Activated T-helper 2 cell treated with anti-CD3 and anti-CD28 coated beads, Interferon-gamma antibody, Interleukin-2, Interleukin-4, amounts not matched to agents 10 μg/mL and 5 μg/mL and 100 μg/mL, durations not matched to agents 14 hours and 24 hours and 36 hours (primary cell): ENCODE measurements around the gene ZSWIM5. TPM values are rescaled to one million over a fixed set of nuclear protein-coding genes. Genes with fewer than 3 reads are reported as not detected.
"Not testable (repeated sequence)": the region's sequence is repeated elsewhere in the genome, so short reads cannot be mapped to it uniquely, and the experiment has no call there.

Experiments used
- DNase-seq: peaks from one replicate; pipeline ENCODE4 v3.0.0; 2021; ENCODE audit warnings: low spot score
- H3K27ac Mint-ChIP-seq: one replicate; pipeline ENCODE4 v1.8.0; 2021; ENCODE audit warnings: mixed read lengths
- H3K27me3 Mint-ChIP-seq: one replicate; pipeline ENCODE4 v1.8.0; 2021; ENCODE audit warnings: low read depth, mixed read lengths
- H3K36me3 Mint-ChIP-seq: one replicate; pipeline ENCODE4 v1.8.0; 2021; ENCODE audit warnings: low read depth, mixed read lengths
- H3K4me1 Mint-ChIP-seq: one replicate; pipeline ENCODE4 v1.8.0; 2021; ENCODE audit warnings: low read depth, mixed read lengths
- H3K4me3 Mint-ChIP-seq: one replicate; pipeline ENCODE4 v1.8.0; 2021; ENCODE audit warnings: low read depth, mild to moderate bottlenecking, moderate library complexity, mixed read lengths
- H3K9me3 Mint-ChIP-seq: one replicate; pipeline ENCODE4 v1.8.0; 2021; ENCODE audit warnings: mixed read lengths
- intact Hi-C: fragments of 100-400 bp; cut with micrococcal nuclease; formaldehyde crosslinking; loops from one replicate; pipeline ENCODE4 v1.15.1; 2023
- total RNA-seq: library from RNA; stranded (reverse); gene quantifications from 2 replicates; pipeline ENCODE4 v1.2.3, GENCODE V29; 2022

Gene ZSWIM5
- total RNA-seq, 1 donor from 2014 or later, result 0.14 TPM

DNA sequence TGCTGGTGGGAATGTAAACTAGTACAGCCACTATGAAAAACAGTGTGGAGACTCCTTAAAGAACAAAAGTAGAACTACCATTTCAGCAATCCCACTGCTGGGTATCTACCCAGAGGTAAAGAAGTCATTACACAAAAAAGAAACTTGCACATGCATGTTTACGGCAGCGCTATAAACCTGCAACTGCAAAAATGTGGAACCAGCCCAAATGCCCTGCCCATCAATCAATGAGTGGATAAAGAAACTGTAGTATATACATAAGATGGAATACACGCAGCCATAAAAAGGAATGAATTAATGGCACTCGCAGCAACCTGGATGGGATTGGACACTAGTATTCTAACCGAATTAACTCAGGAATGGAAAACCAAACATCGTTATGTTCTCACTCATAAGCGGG, 51.0 kb downstream of the ZSWIM5 start:
- peaks cover 8% of the 10 kb centered on the region for H3K27me3 Mint-ChIP-seq
- H3K4me3 Mint-ChIP-seq, result no peak overlapping the region

DNA sequence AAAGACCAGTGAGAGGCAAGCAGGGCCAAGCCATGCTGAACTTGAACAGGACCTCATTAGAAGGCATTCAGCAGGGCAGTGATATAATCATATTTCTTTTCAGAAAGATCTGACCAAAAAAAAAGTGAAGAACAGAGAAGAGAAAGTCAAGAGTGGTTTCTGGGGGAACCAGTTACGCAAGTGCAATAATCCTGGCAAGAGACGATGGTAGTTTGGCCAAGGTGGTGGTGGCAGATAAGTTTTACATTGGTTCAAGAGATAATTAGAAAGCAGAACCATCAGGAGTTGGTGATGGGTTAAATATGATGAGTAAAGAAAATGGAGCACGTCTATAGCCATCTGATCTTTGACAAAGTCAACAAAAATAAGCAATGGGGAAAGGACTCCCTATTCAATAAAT, 54.3 kb downstream of the ZSWIM5 start:
- Mint-ChIP-seq H3K36me3 (no peaks in the 10 kb centered on the region), H3K27ac (no peak overlapping the region), H3K4me3 (no peak overlapping the region), H3K9me3 (no peaks in the 10 kb centered on the region), H3K27me3 (peaks cover 7% of the 10 kb centered on the region), H3K4me1 (no peaks in the 10 kb centered on the region)
- intact Hi-C loops, result no loop called here
- DNase-seq, result no peak

More for the DNA sequence above, 51.0 kb downstream of the ZSWIM5 start:
- Mint-ChIP-seq H3K36me3 (no peaks in the 10 kb centered on the region), H3K27ac (no peak overlapping the region), H3K4me1 (no peaks in the 10 kb centered on the region), H3K9me3 (no peaks in the 10 kb centered on the region)
- intact Hi-C loops, result no loop called here
- no peak for DNase-seq

DNA sequence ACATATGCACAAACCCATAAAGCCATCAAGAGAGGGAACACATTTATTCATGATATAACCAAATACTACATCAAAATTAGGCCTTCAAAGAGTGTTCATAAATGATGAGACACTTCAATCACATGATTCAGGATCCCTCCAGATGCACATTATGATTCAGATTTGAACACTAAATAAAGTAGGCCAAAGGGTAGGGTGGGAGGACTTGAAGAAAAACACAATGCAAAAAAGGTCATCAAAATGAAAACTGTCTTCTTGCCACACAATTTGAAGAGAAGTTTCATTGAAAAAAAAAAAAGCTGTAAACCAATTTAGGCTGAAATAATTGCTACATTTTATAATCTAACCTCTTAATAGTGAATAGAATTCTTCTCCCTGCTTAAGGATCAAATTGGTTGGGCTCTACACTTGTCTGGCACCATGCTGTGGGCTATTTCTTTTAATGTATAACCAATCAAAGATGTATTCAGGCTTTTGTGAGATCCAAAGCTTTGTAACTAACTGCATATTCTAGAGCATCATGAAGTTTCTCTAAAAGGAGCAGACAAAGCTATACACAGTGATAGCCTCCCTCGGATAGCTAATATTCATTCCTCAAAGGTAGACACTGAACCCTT, 58.1 kb downstream of the ZSWIM5 start:
- no peak for DNase-seq
- Mint-ChIP-seq H3K4me1 (no peaks in the 10 kb centered on the region), H3K27me3 (peaks cover 10% of the 10 kb centered on the region), H3K27ac (no peak overlapping the region), H3K36me3 (no peaks in the 10 kb centered on the region), H3K4me3 (no peak overlapping the region), H3K9me3 (no peaks in the 10 kb centered on the region)
- intact Hi-C loops, result no loop called here

DNA sequence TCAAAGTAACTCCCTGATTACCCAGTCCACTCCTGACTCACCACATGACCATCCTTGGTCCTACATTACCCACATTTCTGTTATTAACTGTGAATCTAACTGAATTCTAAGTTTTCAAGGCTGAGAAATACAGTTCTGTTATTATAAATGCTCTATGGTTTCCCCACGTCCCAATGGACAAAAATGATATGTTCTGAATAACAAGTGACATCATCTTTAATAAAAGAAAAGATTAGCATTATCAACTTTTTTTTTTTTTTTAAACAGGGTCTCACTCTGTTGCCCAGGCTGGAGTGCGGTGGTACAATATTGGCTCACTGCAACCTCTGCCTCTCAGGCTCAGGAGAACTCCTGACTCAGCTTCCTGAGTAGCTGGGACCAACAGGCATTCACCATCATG, 59.6 kb downstream of the ZSWIM5 start:
- no peak overlapping the region for H3K4me3 Mint-ChIP-seq
- H3K9me3 Mint-ChIP-seq, result no peaks in the 10 kb centered on the region
- no peaks in the 10 kb centered on the region for H3K4me1 Mint-ChIP-seq
- no peaks in the 10 kb centered on the region for H3K36me3 Mint-ChIP-seq
- H3K27me3 Mint-ChIP-seq, result peaks cover 7% of the 10 kb centered on the region
- H3K27ac Mint-ChIP-seq, result no peak overlapping the region
- DNase-seq, result no peak
- intact Hi-C loops, result no loop called here

DNA sequence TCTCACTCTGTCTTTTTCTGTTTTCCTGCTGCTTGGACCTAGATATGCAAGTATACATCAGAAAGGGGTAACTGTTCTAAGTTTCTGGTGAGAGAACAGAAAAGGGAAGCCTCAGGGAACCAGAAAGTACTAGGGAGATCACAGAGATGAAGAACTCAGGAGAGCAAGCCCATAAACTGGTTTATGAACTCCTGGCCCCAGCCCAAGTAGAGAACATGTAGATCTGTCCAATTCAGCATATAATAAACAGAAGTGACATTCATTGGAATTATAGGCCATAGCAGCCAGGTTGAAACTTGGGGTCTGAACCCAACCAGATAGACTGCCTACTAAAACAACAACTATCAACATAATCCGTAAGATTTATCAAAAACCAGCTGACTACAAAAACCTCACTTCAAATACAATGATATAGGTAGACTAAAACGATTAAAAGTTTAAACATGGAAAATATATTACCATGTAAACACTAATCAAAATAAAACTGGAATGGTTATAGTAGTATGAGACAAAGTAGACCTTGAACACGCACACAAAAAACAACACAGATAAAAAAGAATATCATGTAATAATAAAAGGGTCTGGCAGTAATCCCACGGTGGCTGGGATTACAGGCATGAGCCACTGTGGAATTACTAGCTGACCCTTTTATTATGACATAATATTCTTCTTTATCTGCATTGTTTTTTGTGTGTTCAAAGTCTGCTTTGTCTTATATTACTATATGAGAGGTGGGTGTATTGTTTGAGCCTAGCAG, 65.0 kb downstream of the ZSWIM5 start:
- H3K9me3 Mint-ChIP-seq, result no peaks in the 10 kb centered on the region
- intact Hi-C loops, result no loop called here
- H3K36me3 Mint-ChIP-seq, result no peaks in the 10 kb centered on the region
- no peak overlapping the region for H3K4me3 Mint-ChIP-seq
- no peaks in the 10 kb centered on the region for H3K4me1 Mint-ChIP-seq
- no peak for DNase-seq
- H3K27me3 Mint-ChIP-seq, result peaks cover 8% of the 10 kb centered on the region
- H3K27ac Mint-ChIP-seq, result no peak overlapping the region

GRCh38 chr1:45136984-45137383, 69.4 kb downstream of the ZSWIM5 start:
- Mint-ChIP-seq H3K36me3 (no peaks in the 10 kb centered on the region), H3K27me3 (peaks cover 2% of the 10 kb centered on the region), H3K27ac (no peak overlapping the region), H3K4me1 (no peaks in the 10 kb centered on the region), H3K9me3 (no peaks in the 10 kb centered on the region), H3K4me3 (no peak overlapping the region)
- DNase-seq, result no peak
- intact Hi-C loops, result no loop called here

- no peak for DNase-seq
- no peaks in the 10 kb centered on the region for H3K4me1 Mint-ChIP-seq
- intact Hi-C loops, result no loop called here
- H3K9me3 Mint-ChIP-seq, result no peaks in the 10 kb centered on the region
- H3K27ac Mint-ChIP-seq, result no peak overlapping the region
- H3K36me3 Mint-ChIP-seq, result no peaks in the 10 kb centered on the region
- peaks cover under 1% of the 10 kb centered on the region for H3K27me3 Mint-ChIP-seq
- no peak overlapping the region for H3K4me3 Mint-ChIP-seq
Observed at GRCh38 chr1:45135316-45135715, 71.1 kb downstream of the ZSWIM5 start.

GRCh38 chr1:45134461-45134873, 71.9 kb downstream of the ZSWIM5 start:
- Mint-ChIP-seq H3K4me1 (no peaks in the 10 kb centered on the region), H3K27ac (no peak overlapping the region), H3K27me3 (peaks cover 3% of the 10 kb centered on the region), H3K9me3 (no peaks in the 10 kb centered on the region), H3K36me3 (no peaks in the 10 kb centered on the region), H3K4me3 (no peak overlapping the region)
- DNase-seq, result no peak
- intact Hi-C loops, result no loop called here

- H3K36me3 Mint-ChIP-seq, DNase-seq, H3K9me3 Mint-ChIP-seq, H3K27me3 Mint-ChIP-seq, H3K4me1 Mint-ChIP-seq, intact Hi-C loops, H3K27ac Mint-ChIP-seq, H3K4me3 Mint-ChIP-seq: not testable (repeated sequence)
Observed at GRCh38 chr1:45132719-45133118, 73.7 kb downstream of the ZSWIM5 start.

GRCh38 chr1:45123358-45123757, 83.0 kb downstream of the ZSWIM5 start:
- Mint-ChIP-seq H3K27ac (no peak overlapping the region), H3K4me3 (no peak overlapping the region), H3K4me1 (no peaks in the 10 kb centered on the region), H3K27me3 (peaks cover 9% of the 10 kb centered on the region), H3K9me3 (no peaks in the 10 kb centered on the region), H3K36me3 (no peaks in the 10 kb centered on the region)
- intact Hi-C loops, result no loop called here
- DNase-seq, result no peak

DNA sequence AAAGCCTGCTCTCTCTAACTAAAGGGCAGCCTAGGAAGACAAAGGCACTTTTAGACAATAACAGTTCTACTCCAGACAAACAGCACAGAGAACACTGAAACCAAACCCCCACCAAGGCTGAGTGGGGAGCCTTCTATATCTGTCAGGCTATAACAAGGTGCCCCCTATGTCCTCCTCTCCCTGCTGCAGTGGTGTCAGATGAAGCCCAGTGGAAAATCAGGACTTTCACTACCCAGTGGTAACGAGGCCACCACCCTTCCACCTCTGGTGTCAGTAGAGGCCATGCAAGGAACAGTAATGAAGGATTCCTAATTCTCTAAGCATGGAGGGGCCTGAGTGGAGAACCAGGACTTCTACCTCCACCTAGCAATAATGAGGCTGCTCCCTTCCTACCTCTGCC, 83.7 kb downstream of the ZSWIM5 start:
- Mint-ChIP-seq H3K27me3 (peaks cover 9% of the 10 kb centered on the region), H3K36me3 (no peaks in the 10 kb centered on the region), H3K4me3 (no peak overlapping the region), H3K9me3 (no peaks in the 10 kb centered on the region), H3K4me1 (no peaks in the 10 kb centered on the region), H3K27ac (no peak overlapping the region)
- intact Hi-C loops, result no loop called here
- DNase-seq, result no peak

DNA sequence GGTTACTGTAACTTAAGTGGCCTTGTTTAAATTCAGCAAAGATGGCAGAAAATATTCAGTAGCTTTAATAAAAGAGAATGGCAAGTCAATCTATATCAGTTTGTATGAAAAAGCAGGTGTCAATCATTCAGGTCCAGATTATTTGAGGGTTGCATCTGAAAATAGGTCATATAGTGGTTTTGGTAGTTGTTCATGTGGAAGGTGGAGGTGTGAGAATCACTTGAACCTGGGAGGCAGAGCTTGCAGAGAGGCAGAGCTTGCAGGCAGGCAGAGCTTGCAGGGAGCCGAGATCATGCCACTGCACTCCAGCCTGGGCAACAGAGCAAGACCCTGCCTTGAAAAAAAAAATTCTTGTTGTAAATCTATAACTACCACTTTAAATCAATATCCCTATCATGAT, 88.6 kb downstream of the ZSWIM5 start:
- Mint-ChIP-seq H3K27me3 (peaks cover 10% of the 10 kb centered on the region), H3K36me3 (no peaks in the 10 kb centered on the region), H3K4me1 (peaks cover 10% of the 10 kb centered on the region), H3K4me3 (no peak overlapping the region), H3K27ac (no peak overlapping the region), H3K9me3 (no peaks in the 10 kb centered on the region)
- no peak for DNase-seq
- intact Hi-C loops, result no loop called here

GRCh38 chr1:45116820-45117219, 89.6 kb downstream of the ZSWIM5 start:
- Mint-ChIP-seq H3K27me3 (peaks cover 10% of the 10 kb centered on the region), H3K27ac (no peak overlapping the region), H3K36me3 (no peaks in the 10 kb centered on the region), H3K9me3 (no peaks in the 10 kb centered on the region), H3K4me3 (no peak overlapping the region), H3K4me1 (peaks cover 10% of the 10 kb centered on the region)
- intact Hi-C loops, result no loop called here
- no peak for DNase-seq
